Measurements from ENCODE around the gene CASR.
A peak's percentile ranks its signal among the peaks of the same experiment; 100 is the strongest.

Gene CASR

DNA sequence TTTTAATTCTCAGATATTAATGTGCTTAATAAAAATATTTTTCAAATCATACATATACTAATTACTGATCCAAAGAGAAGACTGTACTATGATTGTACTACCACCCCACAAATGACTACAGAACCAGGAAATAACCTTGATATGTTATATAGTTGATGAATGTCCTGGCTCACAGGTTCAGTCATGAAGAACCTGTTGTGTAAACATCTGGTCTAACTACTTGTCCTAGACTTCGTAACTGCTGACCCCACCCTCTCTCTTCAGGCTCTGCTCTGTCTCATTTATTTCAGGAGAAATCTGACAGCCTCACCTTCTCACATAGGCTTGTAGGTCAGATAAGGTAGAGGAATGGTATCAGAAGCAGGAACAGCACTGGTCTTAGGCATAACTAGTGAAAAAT is 126.9 kb downstream of the CASR start:
- no peak for DNase-seq

DNA sequence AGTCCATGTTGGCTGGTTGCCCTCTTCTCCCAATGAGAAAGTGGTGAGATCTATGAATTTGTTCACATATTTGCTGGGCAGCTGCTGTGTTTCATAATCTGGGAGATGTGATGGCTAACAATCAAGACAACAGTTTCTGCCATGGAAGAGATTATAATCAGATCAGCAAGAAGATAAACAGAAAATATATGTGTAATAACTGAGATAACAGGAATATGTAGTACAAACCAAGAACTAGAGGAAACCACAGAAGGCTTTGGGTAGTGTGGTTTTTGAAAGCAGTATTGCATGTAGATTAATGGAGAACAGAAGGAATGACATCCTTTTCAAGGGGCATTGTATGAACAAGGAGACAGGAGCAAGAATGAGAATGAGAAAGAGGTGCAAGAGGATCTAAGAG is 129.4 kb downstream of the CASR start:
- DNase-seq = no peak

DNA sequence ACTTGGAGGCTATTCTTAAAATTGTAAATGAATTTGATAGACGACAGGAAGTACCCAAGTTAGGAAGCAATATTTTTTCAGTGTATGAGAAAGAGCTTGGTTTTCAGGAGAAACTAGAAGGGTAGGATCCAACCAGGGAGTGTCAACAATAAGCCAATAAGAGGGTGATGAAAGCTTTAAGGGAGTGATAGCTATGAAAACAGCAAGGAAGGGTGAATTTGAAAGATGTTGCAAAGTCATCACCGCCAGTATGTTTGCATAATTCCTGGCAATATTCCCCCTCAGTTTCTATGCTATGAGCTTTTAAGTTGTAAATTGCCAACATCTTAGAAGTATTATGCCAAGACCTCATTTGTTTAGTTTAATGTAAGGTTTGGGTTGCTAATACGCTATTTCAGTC is 129.8 kb downstream of the CASR start:
- no peak for DNase-seq

DNA sequence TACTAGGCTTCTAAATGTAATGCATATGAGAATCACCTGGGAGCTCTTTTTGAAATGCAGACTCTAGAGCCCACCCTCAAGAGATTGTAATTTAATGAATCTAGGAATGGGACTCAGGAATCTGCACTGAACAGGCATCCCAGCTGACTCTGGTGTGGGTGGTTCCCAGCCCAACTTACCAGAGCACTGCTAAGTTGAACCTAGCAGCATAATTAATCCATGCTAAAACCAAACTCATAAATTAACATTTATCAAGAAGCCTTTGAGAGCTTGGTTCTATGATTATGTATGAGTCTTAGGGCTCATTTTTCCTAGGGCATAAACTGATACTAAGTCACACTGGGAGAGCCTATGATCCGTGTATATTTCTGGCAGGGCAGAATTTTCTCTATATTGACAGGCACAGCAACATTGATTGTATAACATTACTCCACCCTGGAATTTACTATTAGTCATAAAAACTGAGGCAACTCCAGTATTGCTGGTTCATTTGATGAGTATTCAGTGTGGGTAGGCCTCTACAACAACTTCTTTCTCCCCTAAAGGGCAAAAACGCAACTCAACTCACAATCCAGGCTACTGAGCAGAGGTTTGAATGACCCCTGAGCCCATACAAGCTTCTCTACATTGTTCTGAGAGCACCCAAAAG is 130.9 kb downstream of the CASR start:
- DNase-seq = no peak

DNA sequence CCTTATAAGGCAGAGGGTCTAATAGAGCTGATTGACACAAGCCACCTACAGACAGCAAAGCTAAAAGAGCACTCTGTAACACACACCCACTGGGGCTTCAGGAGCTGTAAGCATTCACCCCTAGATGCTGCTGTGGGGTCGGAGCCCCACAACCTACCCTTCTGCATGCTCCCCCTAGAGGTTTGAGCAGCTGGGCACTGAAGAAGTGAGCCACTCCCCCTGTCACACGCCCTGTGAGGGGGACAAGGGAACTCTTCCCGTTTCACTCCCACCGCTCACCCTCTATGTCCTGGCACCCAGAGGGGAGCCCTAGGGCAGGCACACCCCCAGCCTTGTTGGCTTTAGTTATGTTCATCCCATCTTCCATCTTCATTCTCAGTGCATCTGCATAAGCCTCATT is 132.2 kb downstream of the CASR start:
- no peak for DNase-seq

DNA sequence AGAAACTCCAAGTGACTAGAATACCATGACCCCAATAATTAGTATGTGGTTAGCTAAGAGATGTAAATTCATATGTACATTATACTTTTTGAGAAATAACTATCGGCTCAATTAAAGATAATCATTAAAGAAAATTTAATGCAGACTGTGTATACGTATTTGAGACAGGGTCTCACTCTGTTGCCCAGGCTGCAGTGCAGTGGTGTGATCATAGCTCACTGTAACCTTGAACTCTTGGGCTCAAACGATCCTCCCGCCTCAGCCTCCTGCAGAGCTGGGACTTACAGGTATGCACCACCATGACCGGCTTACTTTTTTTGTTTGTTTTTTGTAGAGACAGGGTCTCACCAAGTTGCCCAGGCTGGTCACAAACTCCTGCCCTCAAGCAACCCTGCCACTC is 132.9 kb downstream of the CASR start:
- DNase-seq = no peak

DNA sequence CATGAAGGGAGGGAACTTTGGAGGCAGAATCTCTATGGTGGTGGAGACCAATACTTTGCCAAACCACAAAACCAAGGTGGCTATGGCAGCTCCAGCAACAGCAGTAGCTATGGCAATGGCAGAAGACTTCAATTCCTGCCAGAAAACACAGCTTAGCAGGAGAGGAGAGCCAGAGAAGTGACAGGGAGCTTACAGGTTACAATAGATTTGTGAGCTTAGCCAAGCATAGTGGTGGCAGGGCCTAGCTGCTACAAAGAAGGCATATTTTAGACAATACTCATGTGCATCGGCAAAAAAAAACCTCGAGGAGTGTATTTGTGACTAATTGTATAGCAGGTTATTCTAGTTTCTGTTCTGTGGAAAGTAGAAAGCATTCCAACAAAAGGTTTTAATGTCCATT is 135.2 kb downstream of the CASR start:
- DNase-seq = no peak

DNA sequence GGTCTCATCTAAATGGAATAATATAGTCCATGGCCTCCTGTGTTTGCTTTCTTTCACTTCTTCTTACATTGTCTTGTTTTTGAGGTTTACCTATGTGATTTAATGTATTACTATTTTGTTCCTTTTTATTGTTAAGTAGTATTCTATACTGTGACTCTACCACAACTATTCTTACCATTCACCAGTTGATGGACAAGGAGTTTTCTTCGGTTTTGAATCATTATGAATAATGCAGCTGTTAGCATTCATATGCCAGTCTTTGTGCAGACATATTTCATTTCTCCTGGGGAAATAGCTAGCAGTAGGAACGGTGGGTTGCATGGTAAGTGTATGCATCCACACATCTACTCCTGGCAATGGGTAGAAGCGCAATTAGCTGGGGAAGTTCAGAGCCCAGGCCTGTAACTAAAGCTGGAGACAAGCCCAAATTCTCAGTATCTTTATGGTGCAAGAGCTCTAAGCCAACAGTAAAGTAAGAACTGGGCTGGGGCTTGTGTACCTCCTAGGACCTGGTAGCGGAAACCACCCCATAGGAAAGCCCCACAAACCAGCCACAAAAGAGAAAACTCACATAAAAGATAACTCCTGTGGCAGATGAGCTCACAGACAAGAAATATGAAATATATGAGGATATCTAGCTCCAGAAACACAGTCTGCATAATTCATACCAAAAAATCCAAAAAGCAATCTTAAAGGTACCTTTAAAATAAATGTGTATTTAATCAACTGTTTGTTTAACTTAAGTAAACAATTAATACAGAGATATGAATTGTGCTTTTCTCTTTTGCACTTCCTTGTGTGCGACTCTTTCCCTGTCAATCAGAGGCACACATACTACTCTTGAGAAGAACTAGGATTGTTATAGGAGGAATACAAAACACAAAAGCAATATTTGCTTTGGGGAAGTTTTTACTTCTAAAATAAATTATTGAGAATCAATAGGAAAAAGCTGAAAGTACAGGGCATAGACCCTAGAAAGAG is 138.9 kb downstream of the CASR start:
- DNase-seq = peak; percentile 6

DNA sequence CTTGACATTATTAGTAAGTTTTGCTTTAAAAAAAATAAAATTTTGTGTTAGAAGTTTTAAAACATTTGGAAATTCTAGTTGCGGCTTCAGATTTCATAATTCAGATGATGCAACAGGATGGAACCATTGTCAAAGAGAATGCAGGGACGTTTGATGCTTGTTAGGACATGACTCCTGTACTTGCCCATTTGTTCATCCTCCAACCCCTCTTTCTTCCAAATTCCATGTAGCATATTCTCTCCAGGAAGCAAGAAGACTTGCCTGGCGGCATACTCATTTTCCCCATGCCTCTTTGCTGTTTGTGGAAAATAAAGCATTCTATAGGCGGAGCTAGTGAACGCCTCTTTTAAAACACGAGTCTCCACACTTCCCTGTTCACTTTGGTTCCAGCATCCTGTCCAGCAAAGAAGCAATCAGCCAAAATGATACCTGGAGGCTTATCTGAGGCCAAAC is 141.4 kb downstream of the CASR start, which contains the start of gene CSTA:
Gene CSTA, plus strand, starts transcription at position 378 of the 453 bp plus-strand sequence. Its CDS starts 45 bp downstream, at position 423.
- DNase-seq = no peak

DNA sequence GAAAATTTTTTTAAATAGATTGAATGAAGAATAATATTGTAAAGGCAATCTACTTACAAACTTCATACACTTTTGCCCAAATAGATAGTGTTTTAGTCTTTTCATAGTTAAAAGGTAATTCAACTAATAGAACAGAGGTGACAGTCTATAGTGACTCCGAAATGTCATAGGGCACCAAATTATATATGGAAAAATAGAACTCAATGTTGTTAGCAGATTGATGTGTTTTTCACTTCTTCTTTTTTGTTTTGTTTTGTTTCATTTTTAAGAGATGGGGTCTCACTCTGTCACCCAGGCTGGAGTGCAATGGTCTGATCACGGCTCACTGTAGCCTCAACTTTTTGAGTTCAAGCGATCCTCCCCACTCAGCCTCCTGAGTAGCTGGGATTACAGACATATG is 142.3 kb downstream of the CASR start:
- no peak for DNase-seq

DNA sequence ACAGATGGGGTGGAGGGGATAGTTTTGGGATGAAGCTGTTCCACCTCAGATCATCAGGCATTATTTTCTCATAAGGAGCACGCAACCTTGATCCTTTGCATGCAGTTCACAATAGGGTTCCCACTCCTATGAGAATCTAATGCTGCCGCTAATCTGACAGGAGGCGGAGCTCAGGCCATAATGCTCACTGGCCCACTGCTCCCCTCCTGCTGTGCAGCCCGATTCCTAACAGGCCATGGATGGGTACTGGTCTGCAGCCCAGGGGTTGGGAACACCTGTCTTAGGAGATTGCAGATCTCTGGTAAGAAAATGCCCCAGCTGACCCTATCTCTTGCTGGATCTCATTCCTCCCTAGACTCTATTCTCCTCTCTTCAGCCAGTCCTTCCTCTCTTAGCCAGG is 148.4 kb downstream of the CASR start:
- no peak for DNase-seq

DNA sequence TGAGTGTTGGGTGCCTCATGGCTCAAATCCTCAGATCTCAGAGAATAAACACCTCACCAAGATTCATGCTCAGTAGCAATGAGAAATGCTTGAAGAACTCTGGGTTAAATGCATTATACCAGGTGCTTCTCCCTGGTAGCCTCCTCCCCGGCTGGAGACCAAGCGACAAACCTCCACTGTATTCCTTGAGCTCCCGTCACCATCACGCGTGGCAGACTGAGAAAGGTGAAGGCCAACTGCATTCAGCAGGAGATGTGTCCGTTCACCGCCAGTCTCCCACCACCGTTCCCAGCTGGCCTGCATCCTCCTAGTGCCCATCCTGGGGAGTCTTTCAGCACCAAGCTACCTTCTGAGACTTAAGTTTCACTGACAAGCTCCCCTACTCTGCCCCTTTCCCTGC is 149.1 kb downstream of the CASR start:
- no peak for DNase-seq

Measured in stimulated activated CD4-positive, alpha-beta T cell treated with anti-CD3 and anti-CD28 coated beads, Interleukin-4, amount 100 ng/mL, for 24 hours (primary cell).